C4-2B (cell line): ENCODE measurements around the gene FNDC3B.

Experiments
- ZFX ChIP-seq: fragments of 450-650 bp; IDR thresholded peaks from 2 replicates; pipeline ENCODE4 v1.6.1; 2017
- TF ChIP-seq, protein P1 (sequence below): fragments of 450-650 bp; conservative IDR thresholded peaks from 2 replicates; pipeline ENCODE4 v1.5.1; 2017; ENCODE audit warnings: mild to moderate bottlenecking

DNA sequence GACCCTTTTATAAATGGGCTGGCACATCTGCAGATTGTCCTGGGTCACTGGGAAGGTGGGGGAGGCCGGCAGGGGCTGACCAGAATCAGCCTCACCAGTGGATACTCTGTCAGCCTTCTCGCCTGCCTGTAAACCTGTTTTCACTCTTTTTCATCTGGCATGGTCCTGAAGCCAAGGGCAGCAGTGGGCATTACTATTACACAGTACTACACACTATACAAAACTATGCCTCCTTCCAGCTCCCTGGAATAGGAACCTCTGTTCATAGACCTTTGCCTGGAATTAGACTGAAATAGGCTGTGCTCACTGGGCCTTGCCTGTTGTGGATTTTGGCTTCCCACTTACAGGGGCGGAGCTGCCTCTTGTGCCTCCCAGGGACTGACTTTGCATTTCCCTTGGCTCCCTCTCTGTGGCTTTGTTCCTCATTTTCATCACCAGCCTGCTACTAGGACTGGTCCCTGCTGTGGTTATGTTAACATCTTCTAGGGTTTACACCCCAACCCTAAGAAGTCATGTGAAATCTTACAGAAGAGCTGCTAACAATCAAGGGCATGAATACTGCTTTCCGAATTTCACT lies 120.7 kb downstream of the FNDC3B start:
- TF ChIP-seq, protein P1, sequence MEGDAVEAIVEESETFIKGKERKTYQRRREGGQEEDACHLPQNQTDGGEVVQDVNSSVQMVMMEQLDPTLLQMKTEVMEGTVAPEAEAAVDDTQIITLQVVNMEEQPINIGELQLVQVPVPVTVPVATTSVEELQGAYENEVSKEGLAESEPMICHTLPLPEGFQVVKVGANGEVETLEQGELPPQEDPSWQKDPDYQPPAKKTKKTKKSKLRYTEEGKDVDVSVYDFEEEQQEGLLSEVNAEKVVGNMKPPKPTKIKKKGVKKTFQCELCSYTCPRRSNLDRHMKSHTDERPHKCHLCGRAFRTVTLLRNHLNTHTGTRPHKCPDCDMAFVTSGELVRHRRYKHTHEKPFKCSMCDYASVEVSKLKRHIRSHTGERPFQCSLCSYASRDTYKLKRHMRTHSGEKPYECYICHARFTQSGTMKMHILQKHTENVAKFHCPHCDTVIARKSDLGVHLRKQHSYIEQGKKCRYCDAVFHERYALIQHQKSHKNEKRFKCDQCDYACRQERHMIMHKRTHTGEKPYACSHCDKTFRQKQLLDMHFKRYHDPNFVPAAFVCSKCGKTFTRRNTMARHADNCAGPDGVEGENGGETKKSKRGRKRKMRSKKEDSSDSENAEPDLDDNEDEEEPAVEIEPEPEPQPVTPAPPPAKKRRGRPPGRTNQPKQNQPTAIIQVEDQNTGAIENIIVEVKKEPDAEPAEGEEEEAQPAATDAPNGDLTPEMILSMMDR, result no peak
- no peak for TF ChIP-seq ZFX
